ENCODE data around the gene POFUT2. TPM values are rescaled to one million over a fixed set of nuclear protein-coding genes. Genes with fewer than 3 reads are reported as not detected.

Gene POFUT2
- total RNA-seq, 4 donors from 2014 or later: 10.7 to 46.9 (median 20.0) TPM

DNA sequence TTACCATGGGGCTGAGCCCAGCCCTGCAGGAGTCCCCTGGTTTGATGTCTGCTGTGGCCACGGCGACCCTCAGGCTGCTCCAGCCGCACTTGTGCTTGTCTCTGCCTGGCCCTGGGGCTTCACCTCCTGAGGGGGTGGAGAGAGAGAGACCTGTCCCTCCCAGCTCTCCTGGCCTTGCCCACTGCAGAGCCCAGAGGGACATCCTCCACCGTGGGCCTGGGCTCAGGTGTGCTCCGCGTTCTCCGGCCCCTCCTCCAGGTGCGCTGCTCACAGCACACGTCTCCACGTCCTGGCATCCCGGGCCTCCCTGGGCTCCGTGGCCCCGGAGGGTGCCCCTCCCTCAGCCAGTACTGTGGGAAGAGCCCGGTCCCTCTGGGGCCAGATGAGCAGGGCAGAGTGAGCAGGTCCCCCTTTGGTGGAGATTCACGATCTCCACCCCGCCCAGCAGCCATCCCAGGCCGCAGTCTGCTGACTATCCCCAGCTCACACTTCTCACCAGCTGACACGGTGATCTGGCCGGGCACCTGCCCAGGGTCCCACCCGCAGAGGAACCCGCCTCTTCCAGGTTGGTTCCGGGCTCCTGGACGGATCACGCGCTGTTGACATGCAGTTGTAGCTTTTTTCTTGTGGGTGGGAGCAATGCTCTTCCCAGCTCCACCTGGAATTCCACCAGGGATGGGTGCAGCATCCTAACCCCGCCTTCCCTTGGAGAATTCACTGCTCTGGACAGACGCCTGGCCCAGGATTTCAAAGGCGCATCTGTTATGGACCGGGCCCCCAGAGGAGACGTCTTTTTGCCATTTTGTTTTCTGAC lies 41.8 kb upstream of the POFUT2 start:
- TF ChIP-seq, protein P1, sequence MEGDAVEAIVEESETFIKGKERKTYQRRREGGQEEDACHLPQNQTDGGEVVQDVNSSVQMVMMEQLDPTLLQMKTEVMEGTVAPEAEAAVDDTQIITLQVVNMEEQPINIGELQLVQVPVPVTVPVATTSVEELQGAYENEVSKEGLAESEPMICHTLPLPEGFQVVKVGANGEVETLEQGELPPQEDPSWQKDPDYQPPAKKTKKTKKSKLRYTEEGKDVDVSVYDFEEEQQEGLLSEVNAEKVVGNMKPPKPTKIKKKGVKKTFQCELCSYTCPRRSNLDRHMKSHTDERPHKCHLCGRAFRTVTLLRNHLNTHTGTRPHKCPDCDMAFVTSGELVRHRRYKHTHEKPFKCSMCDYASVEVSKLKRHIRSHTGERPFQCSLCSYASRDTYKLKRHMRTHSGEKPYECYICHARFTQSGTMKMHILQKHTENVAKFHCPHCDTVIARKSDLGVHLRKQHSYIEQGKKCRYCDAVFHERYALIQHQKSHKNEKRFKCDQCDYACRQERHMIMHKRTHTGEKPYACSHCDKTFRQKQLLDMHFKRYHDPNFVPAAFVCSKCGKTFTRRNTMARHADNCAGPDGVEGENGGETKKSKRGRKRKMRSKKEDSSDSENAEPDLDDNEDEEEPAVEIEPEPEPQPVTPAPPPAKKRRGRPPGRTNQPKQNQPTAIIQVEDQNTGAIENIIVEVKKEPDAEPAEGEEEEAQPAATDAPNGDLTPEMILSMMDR (IDR thresholded peaks at IDR 0.05): no peak
- H3K27ac ChIP-seq: no peak overlapping the region
- DNase-seq (ENCODE audit: low spot score in 2 of 2): peak in 1 of 2 donors; percentile 59
- peaks cover 13% of the 10 kb centered on the region for H3K4me1 ChIP-seq
- no peak overlapping the region for H3K4me3 ChIP-seq
- no peaks in the 10 kb centered on the region for H3K9me3 ChIP-seq
- H3K27me3 ChIP-seq: peaks cover 7% of the 10 kb centered on the region
- WGBS: 41% methylated on average over 23 of the region's 30 CpGs
- H3K36me3 ChIP-seq: no peaks in the 10 kb centered on the region

DNA sequence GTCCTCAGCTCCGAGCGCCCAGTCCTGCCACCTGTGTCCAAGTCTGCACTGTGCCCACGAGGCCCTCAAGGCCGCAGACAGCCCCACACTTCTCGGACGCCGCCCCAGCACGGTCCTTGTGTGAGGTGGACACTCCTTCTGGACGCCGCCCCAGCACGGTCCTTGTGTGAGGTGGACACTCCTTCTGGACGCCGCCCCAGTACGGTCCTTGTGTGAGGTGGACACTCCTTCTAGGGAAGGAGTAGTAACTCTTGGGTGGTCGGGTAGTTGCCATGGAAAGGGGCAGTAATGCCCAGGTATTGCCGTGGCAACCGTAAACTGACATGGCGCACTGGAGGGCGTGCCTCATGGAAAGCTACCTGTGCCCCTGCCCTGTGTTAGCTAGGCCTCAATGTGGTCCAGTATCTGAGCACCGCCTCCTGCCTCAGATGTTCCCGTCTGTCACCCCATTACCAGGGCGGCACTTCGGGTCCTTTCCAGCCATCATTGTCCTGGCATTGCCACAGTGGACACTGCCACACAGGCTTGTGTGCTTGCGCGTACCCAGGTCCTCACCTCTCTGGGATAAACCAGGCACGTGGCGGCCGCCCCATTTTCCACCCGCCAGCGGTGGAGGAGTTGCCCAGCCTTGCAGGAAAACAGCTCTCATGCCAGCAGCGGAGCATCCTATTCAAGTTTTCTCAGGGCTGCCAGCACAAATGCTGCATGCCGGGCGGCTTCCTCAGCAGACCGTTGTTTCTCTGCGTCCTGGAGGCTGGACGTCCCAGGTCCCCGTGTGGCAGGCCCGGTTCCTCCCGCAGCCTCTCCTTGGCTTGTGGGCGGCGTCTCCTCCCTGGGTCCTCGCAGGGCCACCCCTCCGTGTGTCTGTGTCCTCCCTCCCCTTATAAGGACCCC lies 40.8 kb upstream of the POFUT2 start:
- Histone ChIP-seq H3K4me1 (peaks cover 16% of the 10 kb centered on the region), H3K27me3 (peaks cover 11% of the 10 kb centered on the region), H3K4me3 (no peak overlapping the region), H3K9me3 (no peaks in the 10 kb centered on the region), H3K36me3 (no peaks in the 10 kb centered on the region), H3K27ac (no peak overlapping the region)
- peak; percentile 61 to 79 for DNase-seq (ENCODE audit: low spot score in 2 of 2)
- TF ChIP-seq, protein P1 (IDR thresholded peaks at IDR 0.05): no peak
- TF ChIP-seq POLR2A (IDR thresholded peaks at IDR 0.05) (no peak), EP300 (IDR thresholded peaks at IDR 0.05) (no peak), POLR2AphosphoS5 (IDR thresholded peaks at IDR 0.05) (no peak)
- 83% methylated on average over 33 of the region's 43 CpGs for WGBS

DNA sequence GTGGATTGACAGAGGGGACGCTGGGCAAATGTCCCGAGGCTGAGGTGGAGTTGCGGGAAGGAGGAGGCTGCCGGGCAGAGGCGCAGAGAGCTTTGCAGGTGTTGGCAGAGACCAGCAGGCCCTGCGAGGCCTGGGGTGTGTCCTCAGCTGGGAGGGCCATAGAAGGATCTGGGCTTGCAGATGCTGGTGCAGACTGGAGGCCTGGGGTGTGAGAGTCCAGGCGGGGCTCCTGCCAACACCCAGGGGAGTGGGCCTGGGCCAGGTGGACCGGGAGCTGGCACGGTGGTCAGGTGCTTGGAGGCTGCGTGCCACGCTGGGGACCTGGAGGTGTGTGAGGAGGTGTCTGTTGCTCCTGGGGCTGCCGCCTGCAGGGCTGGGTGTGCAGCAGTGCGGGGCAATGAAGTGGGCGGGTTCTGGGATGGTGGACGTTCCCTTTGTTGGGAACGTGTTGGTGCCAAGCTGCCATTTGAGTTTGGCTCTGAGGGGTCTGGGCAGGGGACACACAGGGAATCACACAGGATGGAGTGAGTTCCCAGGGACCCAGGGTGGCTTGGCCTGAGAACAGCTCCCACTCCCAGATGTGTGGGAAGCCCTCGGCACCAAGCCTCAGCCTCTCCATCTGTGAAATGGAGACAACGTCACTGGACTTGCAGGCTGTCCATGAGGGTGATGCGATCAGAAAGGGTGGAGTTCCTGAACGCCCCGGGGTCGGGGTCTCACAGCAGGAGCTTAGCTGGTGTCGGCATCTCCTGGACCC lies 39.9 kb upstream of the POFUT2 start:
- Histone ChIP-seq H3K36me3 (no peaks in the 10 kb centered on the region), H3K4me3 (no peak overlapping the region), H3K4me1 (peaks cover 25% of the 10 kb centered on the region), H3K9me3 (no peaks in the 10 kb centered on the region), H3K27ac (no peak overlapping the region), H3K27me3 (peaks cover 11% of the 10 kb centered on the region)
- 66% methylated on average over 23 of the region's 23 CpGs for WGBS
- DNase-seq (ENCODE audit: low spot score in 2 of 2): peak in 1 of 2 donors; percentile 60
- TF ChIP-seq POLR2AphosphoS5 (IDR thresholded peaks at IDR 0.05): no peak
- TF ChIP-seq, protein P1 (IDR thresholded peaks at IDR 0.05): no peak
- no peak for TF ChIP-seq EP300 (IDR thresholded peaks at IDR 0.05)
- no peak for TF ChIP-seq POLR2A (IDR thresholded peaks at IDR 0.05)

DNA sequence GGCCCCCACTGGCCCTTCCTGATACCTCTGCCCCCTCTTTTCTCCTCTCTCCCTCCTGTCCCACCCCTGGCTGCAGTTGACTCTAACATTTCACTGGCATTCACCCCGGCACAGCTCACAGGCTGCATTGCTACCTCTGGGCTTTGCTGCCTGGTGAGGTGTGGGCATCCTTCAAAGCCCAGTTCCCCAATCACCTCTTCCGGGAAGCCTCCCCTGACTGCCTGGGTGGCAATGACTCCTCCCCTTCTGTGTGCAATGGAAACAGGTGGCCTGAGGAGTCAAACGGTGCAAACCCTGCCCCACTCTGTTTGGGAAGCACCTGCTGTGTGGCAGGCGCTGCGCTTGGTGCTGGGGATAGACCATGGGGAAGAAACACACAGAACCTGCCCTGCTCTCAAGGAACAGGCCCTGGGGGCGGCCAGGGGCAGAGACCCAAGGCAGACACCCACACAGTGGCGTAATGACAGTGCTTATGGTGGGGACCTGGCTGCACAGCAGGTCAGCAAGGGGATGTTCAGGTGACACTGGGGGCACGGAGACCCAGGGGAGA lies 39.3 kb upstream of the POFUT2 start:
- DNase-seq (ENCODE audit: low spot score in 2 of 2): peak in 1 of 2 donors; percentile 47
- 77% methylated on average over 8 of the region's 8 CpGs for WGBS
- TF ChIP-seq, protein P1 (IDR thresholded peaks at IDR 0.05): no peak
- no peak for TF ChIP-seq POLR2A (IDR thresholded peaks at IDR 0.05)
- Histone ChIP-seq H3K27ac (no peak overlapping the region), H3K4me1 (peaks cover 31% of the 10 kb centered on the region), H3K4me3 (no peak overlapping the region), H3K27me3 (peaks cover 11% of the 10 kb centered on the region), H3K9me3 (no peaks in the 10 kb centered on the region), H3K36me3 (no peaks in the 10 kb centered on the region)
